Mucosa of descending colon (tissue), 3 donors: Measurements from ENCODE around the gene TNS1. TPM values are rescaled to one million over a fixed set of nuclear protein-coding genes. Genes with fewer than 3 reads are reported as not detected.

Experiments
- ATAC-seq: fragments of 200-7000 bp; cut with Tn5 transposase; one replicate; pipeline ENCODE4 v1.9.1; 2020; ENCODE audit warnings: mild to moderate bottlenecking, moderate library complexity
- DNase-seq, 3 donors: peaks; one replicate each; pipeline ENCODE4 v3.0.0-alpha.2; 2020
- H3K36me3 ChIP-seq: fragments of 200-600 bp; one replicate; pipeline ENCODE4 v1.8.0; 2021; ENCODE audit warnings: low read depth, mild to moderate bottlenecking
- H3K4me1 ChIP-seq: fragments of 200-600 bp; one replicate; pipeline ENCODE4 v1.8.0; 2021; ENCODE audit warnings: low read depth, mild to moderate bottlenecking
- H3K4me3 ChIP-seq: fragments of 200-600 bp; one replicate; pipeline ENCODE4 v1.8.0; 2021; ENCODE audit warnings: mild to moderate bottlenecking
- H3K9me3 ChIP-seq: fragments of 200-600 bp; one replicate; pipeline ENCODE4 v1.8.0; 2021; ENCODE audit warnings: mild to moderate bottlenecking
- CTCF ChIP-seq: fragments of 200-600 bp; IDR thresholded peaks from one replicate; pipeline ENCODE4 v1.8.0; 2022; ENCODE audit warnings: antibody characterized with exemption, mild to moderate bottlenecking
- intact Hi-C, 2 donors: fragments of 100-400 bp; cut with DNase I in 1 of 2; cut with micrococcal nuclease in 1 of 2; formaldehyde crosslinking; loops; one replicate each; pipeline versions ENCODE4 v1.11.0 to v1.11.1; 2022; cut with DNase I, micrococcal nuclease
- total RNA-seq, 3 donors: library from RNA; stranded (reverse); fragmentation: NEBNext Ultra II Directional in 2 of 3; extraction: Animal tissue kit (Norgen Biotek cat#: 25700) in 2 of 3; gene quantifications; one replicate each; pipeline versions ENCODE4 v1.2.1 to v1.2.4, GENCODE V29; 2021 to 2023
- donor health status: DM: no; HTN: no; CAD: no; lungs with moderate emphysema.
- donor health status: DM: no; HTN: no; CAD: no.
- donor health status: DM: no; HTN: yes; CAD: no.

TNS1 gene
- total RNA-seq, 3 donors from 2014 or later = 43.8 to 1,458 (median 121) TPM

GRCh38 chr2:217981971-217982370 lies 20.8 kb downstream of the TNS1 start:
- ATAC-seq (no peak), DNase-seq (no peak)
- no peaks in the 10 kb centered on the region for H3K9me3 ChIP-seq
- TF ChIP-seq CTCF = no peak
- no peaks in the 10 kb centered on the region for H3K4me1 ChIP-seq
- H3K36me3 ChIP-seq = no peaks in the 10 kb centered on the region
- no peak overlapping the region for H3K4me3 ChIP-seq
- intact Hi-C loops = loop anchor here (10.0 kb wide), 2 partner anchors 97 to 177 kb away; no protein-coding TSS in a partner anchor

- Histone ChIP-seq H3K4me1 (no peaks in the 10 kb centered on the region), H3K4me3 (no peak overlapping the region), H3K9me3 (no peaks in the 10 kb centered on the region), H3K36me3 (no peaks in the 10 kb centered on the region)
- ATAC-seq = no peak
- intact Hi-C loops = loop anchor here (10.0 kb wide), 2 partner anchors 96 to 176 kb away; no protein-coding TSS in a partner anchor
- no peak for DNase-seq
- TF ChIP-seq CTCF = no peak
These were observed 21.6 kb downstream of the TNS1 start for GRCh38 chr2:217981084-217981730.

- DNase-seq (no peak), ATAC-seq (no peak)
- no peak for TF ChIP-seq CTCF
- no peaks in the 10 kb centered on the region for H3K9me3 ChIP-seq
- H3K4me3 ChIP-seq = no peak overlapping the region
- intact Hi-C loops = loop anchor here (10.0 kb wide), 2 partner anchors 96 to 176 kb away; no protein-coding TSS in a partner anchor
- H3K36me3 ChIP-seq = no peaks in the 10 kb centered on the region
- H3K4me1 ChIP-seq = no peaks in the 10 kb centered on the region
These were observed 22.2 kb downstream of the TNS1 start for GRCh38 chr2:217980591-217980990.

- ATAC-seq = peak; percentile 11
- no peaks in the 10 kb centered on the region for H3K36me3 ChIP-seq
- TF ChIP-seq CTCF = no peak
- no peaks in the 10 kb centered on the region for H3K9me3 ChIP-seq
- H3K4me3 ChIP-seq = no peak overlapping the region
- intact Hi-C loops = loop anchor here (10.0 kb wide), 2 partner anchors 95 to 175 kb away; no protein-coding TSS in a partner anchor
- H3K4me1 ChIP-seq = no peaks in the 10 kb centered on the region
- no peak for DNase-seq
These were observed 22.8 kb downstream of the TNS1 start for GRCh38 chr2:217980036-217980435.

- TF ChIP-seq CTCF = no peak
- Histone ChIP-seq H3K4me1 (no peaks in the 10 kb centered on the region), H3K9me3 (no peaks in the 10 kb centered on the region), H3K36me3 (no peaks in the 10 kb centered on the region), H3K4me3 (no peak overlapping the region)
- intact Hi-C loops = no loop called here
- DNase-seq (peak in 1 of 3 donors; percentile 34), ATAC-seq (peak; percentile 8)
These were observed 23.5 kb downstream of the TNS1 start for GRCh38 chr2:217979151-217979811.
